Measurements from ENCODE around the gene EZR. TPM values are rescaled to one million over a fixed set of nuclear protein-coding genes. Genes with fewer than 3 reads are reported as not detected.

EZR gene
- total RNA-seq (2021; fragmentation: NEBNext Ultra II Directional; extraction: Animal tissue kit (Norgen Biotek cat#: 25700)) = 100 to 1,000 TPM; 118 to 183 (median 178) TPM
- long read RNA-seq, transcript EZR-202 (14 exons, 3,096 nt) = major isoform, 95 of 196 reads
- long read RNA-seq, transcript EZR-201 (13 exons, 3,068 nt) = minor isoform, 24 of 196 reads
- long read RNA-seq, partial matches to known transcripts = 56 of 196 reads
- long read RNA-seq, other reads (novel, unspliced or antisense) = 21 of 196 reads

- DNase-seq = peak; percentile 23
- peaks cover 44% of the 10 kb centered on the region for H3K4me1 Mint-ChIP-seq (ENCODE audit: low read depth)
- TF ChIP-seq CTCF (IDR thresholded peaks at IDR 0.05) = peak; percentile 42
- peak within 1 kb of the TSS; percentile 82 for H3K27ac Mint-ChIP-seq
- peak within 1 kb of the TSS; percentile 81 for H3K4me3 Mint-ChIP-seq
- H3K27me3 Mint-ChIP-seq (ENCODE audit: insufficient read depth) = peaks cover 6% of the 10 kb centered on the region
- H3K9me3 Mint-ChIP-seq = no peaks in the 10 kb centered on the region
- peaks cover 37% of the 10 kb centered on the region for H3K36me3 Mint-ChIP-seq (ENCODE audit: low read depth)
Observed at GRCh38 chr6:158819213-158819976, at the start of gene EZR. Gene EZR (minus strand): TSS chr6:158819368. CDS start chr6:158818093, 1,275 bp downstream.

GRCh38 chr6:158868122-158868480 lies 48.9 kb upstream of the EZR start:
- DNase-seq = no peak
- H3K36me3 Mint-ChIP-seq (ENCODE audit: low read depth) = no peaks in the 10 kb centered on the region; the same call in 1 of the 2 replicates
- TF ChIP-seq CTCF (IDR thresholded peaks at IDR 0.05) = no peak
- no peaks in the 10 kb centered on the region for H3K9me3 Mint-ChIP-seq
- peaks cover 47% of the 10 kb centered on the region for H3K4me1 Mint-ChIP-seq (ENCODE audit: low read depth)
- peak overlapping the region; percentile 45; the same call in 1 of the 2 replicates for H3K27ac Mint-ChIP-seq
- H3K4me3 Mint-ChIP-seq = no peak overlapping the region
- H3K27me3 Mint-ChIP-seq (ENCODE audit: insufficient read depth) = peaks cover 4% of the 10 kb centered on the region; the same call in 1 of the 2 replicates

GRCh38 chr6:158867381-158868121 lies 48.4 kb upstream of the EZR start:
- no peaks in the 10 kb centered on the region; the same call in 1 of the 2 replicates for H3K36me3 Mint-ChIP-seq (ENCODE audit: low read depth)
- H3K27ac Mint-ChIP-seq = peak overlapping the region; percentile 45; the same call in 1 of the 2 replicates
- no peaks in the 10 kb centered on the region for H3K9me3 Mint-ChIP-seq
- DNase-seq = no peak
- H3K4me3 Mint-ChIP-seq = no peak overlapping the region
- H3K27me3 Mint-ChIP-seq (ENCODE audit: insufficient read depth) = peaks cover 4% of the 10 kb centered on the region; the same call in 1 of the 2 replicates
- TF ChIP-seq CTCF (IDR thresholded peaks at IDR 0.05) = no peak
- peaks cover 49% of the 10 kb centered on the region for H3K4me1 Mint-ChIP-seq (ENCODE audit: low read depth)

- Mint-ChIP-seq H3K36me3 (ENCODE audit: low read depth) (no peaks in the 10 kb centered on the region; the same call in 1 of the 2 replicates), H3K4me1 (ENCODE audit: low read depth) (peaks cover 58% of the 10 kb centered on the region), H3K4me3 (no peak overlapping the region), H3K27me3 (ENCODE audit: insufficient read depth) (peaks cover 4% of the 10 kb centered on the region; the same call in 1 of the 2 replicates), H3K9me3 (no peaks in the 10 kb centered on the region), H3K27ac (no peak overlapping the region)
- no peak for TF ChIP-seq CTCF (IDR thresholded peaks at IDR 0.05)
- DNase-seq = no peak
Observed at GRCh38 chr6:158865769-158866168, 46.6 kb upstream of the EZR start.

- Mint-ChIP-seq H3K27me3 (ENCODE audit: insufficient read depth) (no peaks in the 10 kb centered on the region), H3K4me3 (peak overlapping the region; percentile 35), H3K27ac (peak overlapping the region; percentile 92), H3K36me3 (ENCODE audit: low read depth) (no peaks in the 10 kb centered on the region; the same call in 1 of the 2 replicates), H3K4me1 (ENCODE audit: low read depth) (peaks cover 38% of the 10 kb centered on the region), H3K9me3 (no peaks in the 10 kb centered on the region)
- DNase-seq = peak; percentile 56
- TF ChIP-seq CTCF (IDR thresholded peaks at IDR 0.05) = no peak
Observed at GRCh38 chr6:158863646-158864045, 44.5 kb upstream of the EZR start.
